ENCODE data around the gene KRT25.
"Not testable (repeated sequence)": the region's sequence is repeated elsewhere in the genome, so short reads cannot be mapped to it uniquely, and the experiment has no call there.

The KRT25 gene

DNA sequence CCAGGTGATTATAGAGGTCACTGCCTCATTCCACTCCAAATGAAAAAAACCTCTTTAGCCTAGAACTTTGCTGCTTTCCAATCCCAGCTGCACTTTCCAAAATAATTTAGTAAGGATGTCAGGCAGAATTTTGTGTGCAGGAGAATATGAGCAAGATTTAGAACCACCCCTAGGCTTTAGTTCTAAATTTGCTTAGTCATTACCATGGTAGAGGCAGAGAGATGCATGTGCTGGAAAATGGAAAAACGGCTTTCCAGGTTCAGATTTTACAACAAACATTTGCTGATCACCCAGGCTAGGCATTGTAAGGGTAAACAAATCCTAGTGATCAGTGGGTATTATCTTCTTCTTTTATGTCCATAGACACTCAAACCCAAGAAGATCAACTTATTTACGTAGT lies 10.5 kb upstream of the KRT25 start:
- TF ChIP-seq, protein P1, sequence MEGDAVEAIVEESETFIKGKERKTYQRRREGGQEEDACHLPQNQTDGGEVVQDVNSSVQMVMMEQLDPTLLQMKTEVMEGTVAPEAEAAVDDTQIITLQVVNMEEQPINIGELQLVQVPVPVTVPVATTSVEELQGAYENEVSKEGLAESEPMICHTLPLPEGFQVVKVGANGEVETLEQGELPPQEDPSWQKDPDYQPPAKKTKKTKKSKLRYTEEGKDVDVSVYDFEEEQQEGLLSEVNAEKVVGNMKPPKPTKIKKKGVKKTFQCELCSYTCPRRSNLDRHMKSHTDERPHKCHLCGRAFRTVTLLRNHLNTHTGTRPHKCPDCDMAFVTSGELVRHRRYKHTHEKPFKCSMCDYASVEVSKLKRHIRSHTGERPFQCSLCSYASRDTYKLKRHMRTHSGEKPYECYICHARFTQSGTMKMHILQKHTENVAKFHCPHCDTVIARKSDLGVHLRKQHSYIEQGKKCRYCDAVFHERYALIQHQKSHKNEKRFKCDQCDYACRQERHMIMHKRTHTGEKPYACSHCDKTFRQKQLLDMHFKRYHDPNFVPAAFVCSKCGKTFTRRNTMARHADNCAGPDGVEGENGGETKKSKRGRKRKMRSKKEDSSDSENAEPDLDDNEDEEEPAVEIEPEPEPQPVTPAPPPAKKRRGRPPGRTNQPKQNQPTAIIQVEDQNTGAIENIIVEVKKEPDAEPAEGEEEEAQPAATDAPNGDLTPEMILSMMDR (IDR thresholded peaks at IDR 0.05; ENCODE audit: borderline replicate concordance, control extremely low read depth, extremely low read depth, insufficient read depth, missing control alignments): no peak
- no peak for DNase-seq (ENCODE audit: low spot score)
- in situ Hi-C loops (cut with MboI; ENCODE audit: low sequenced_read_pairs, unreplicated experiment): no loop called here

DNA sequence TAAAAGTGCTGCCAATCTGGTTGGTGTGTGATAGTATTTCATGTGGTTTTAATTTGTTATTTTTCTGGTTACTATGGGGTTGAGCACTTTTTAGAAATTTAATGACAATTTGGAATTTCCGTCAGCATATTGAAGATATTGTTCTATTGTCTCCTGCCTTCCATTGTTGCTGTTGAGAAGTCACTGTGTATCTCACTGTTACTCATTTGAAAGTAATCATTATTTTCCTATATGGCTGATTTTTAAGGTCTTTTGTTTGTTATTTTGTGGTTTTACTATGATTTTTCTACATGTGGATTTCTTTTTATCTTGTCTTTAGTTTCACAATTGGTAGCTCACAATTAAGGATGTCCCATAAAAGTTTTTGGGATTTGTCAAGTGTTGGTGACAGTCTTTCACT lies 8.6 kb upstream of the KRT25 start:
- DNase-seq (ENCODE audit: low spot score): no peak
- TF ChIP-seq, protein P1 (IDR thresholded peaks at IDR 0.05; ENCODE audit: borderline replicate concordance, control extremely low read depth, extremely low read depth, insufficient read depth, missing control alignments): no peak
- in situ Hi-C loops (cut with MboI; ENCODE audit: low sequenced_read_pairs, unreplicated experiment): no loop called here

DNA sequence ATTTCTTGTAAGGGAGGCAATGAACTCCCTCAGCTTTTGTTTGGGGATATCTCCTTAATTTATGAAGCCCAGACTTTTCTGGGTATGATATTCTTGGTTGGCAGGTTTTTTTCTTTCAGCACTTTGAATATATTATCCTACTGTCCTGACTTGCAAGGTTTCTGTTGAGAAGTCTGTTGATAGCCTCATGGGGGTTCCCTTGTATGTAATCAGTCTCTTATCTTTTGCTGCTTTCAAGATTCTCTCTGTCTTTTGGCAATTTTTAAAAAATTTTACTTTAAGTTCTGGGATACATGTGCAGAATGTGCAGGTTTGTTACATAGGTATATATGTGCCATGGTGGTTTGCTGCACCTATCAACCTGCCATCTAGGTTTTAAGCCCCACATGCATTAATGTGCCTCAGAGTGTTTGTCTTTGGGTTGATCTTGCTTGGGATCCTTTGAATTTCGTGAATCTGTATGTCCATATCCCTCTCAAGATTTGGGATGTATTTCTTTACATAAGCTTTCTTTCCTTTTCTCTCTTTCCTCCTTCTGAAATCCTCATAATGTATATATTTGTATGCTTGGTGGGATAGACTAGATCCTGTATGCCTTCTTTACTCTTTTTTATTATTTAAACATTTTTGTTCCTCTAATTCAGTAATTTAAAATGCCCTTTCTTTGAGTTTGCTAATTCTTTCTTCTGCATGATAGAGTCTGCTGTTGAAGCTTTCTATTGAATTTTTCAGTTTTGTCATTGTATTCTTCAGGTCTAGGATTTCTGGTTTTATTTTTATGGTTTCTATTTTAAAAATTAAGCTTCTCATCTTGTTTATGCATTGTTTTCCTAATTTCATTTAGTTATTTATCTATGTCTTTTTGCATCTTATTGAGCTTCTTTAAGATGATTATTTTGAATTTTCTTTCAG lies 5.2 kb upstream of the KRT25 start:
- in situ Hi-C loops (cut with MboI; ENCODE audit: low sequenced_read_pairs, unreplicated experiment): no loop called here
- TF ChIP-seq, protein P1 (IDR thresholded peaks at IDR 0.05; ENCODE audit: borderline replicate concordance, control extremely low read depth, extremely low read depth, insufficient read depth, missing control alignments): no peak
- DNase-seq (ENCODE audit: low spot score): no peak

DNA sequence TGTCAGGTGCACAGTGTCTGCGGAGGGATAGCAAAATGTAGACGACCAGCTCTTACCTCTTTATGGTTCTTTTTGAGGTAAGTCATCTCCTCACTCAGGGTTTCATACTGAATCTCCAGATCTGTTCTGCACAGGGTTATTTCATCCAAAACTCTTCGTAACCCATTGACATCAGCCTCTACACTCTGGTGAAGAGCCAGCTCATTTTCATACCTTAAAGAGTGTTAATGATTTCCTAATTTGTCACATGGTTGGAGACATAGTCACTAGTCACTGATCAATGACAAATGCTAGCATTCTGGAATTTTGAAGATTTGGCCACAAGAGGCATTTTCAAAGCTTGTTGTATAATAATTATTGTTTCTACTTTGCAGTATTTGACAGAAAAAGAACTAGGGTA lies 1.3 kb downstream of the KRT25 start:
- in situ Hi-C loops (cut with MboI; ENCODE audit: low sequenced_read_pairs, unreplicated experiment): no loop called here

DNA sequence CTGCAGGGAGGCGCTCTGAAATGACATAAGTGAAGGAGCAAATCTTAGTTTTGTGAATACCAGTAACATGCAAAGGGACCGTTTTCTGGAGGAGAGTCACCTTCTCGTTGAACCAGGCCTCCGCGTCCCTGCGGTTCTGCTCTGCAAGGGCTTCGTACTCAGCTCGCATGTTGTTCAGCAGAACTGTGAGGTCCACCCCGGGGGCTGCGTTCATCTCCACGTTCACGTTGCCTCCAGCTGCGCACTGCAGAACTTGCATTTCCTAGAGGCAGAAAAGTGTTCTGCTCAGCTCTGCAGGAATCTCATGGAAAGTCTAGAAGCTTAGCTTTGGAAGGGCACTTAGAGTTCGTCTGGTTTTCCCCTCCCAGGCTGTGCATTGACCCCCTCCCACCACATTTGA lies 4.1 kb downstream of the KRT25 start:
- TF ChIP-seq, protein P1 (IDR thresholded peaks at IDR 0.05; ENCODE audit: borderline replicate concordance, control extremely low read depth, extremely low read depth, insufficient read depth, missing control alignments): no peak
- in situ Hi-C loops (cut with MboI; ENCODE audit: low sequenced_read_pairs, unreplicated experiment): no loop called here
- no peak for DNase-seq (ENCODE audit: low spot score)

More for the DNA sequence above, 1.3 kb downstream of the KRT25 start:
- TF ChIP-seq, protein P1 (IDR thresholded peaks at IDR 0.05; ENCODE audit: borderline replicate concordance, control extremely low read depth, extremely low read depth, insufficient read depth, missing control alignments): no peak
- no peak for DNase-seq (ENCODE audit: low spot score)

DNA sequence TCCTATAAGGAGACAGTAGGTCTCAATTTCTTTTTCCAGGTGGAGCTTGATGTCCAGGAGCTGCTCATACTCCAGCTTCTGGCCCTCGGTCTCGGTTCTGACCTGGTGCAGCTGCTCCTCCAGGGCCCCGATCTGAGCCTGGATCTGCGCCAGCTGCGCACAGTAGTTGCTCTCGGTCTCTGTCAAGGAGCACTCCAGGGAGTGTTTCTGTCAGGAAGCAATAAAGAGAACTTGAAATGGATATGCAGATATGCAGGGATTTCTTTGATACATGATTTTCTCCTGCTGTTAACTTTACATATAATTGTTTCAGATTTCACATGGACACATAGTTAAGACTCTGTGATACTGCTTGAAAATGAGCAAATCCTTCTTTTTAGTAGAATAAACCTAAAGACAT lies 4.7 kb downstream of the KRT25 start:
- in situ Hi-C loops (cut with MboI; ENCODE audit: low sequenced_read_pairs, unreplicated experiment): no loop called here
- TF ChIP-seq, protein P1 (IDR thresholded peaks at IDR 0.05; ENCODE audit: borderline replicate concordance, control extremely low read depth, extremely low read depth, insufficient read depth, missing control alignments): no peak
- DNase-seq (ENCODE audit: low spot score): no peak

DNA sequence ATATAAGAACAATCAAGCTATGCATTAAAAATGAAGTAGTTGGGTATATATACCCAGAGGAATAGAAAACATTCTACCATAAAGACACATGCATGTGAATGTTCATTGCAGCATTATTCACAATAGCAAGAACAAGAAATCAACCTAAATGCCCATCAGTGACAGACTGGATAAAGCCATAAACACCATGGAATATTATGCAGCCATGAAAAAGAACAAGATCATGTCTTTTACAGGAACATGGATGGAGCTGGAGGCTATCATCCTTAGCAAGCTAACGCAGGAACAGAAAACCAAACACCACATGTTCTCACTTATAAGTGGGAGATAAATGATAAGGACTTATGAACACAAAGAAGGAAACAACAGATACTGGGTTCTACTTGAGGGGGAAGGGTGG lies 6.5 kb downstream of the KRT25 start:
- DNase-seq (ENCODE audit: low spot score); in situ Hi-C loops (cut with MboI; ENCODE audit: low sequenced_read_pairs, unreplicated experiment): not testable (repeated sequence)
